DMS114 treated with DMSO at 0.1 percent for 48 hours (cell line): Measurements from ENCODE around the gene MTHFD1.

Experiments used
- DNase-seq: peaks from one replicate; lab custom pipeline; 2025; ENCODE audit not compliant: unreplicated experiment; lab: John Stamatoyannopoulos, UW

Gene MTHFD1

DNA sequence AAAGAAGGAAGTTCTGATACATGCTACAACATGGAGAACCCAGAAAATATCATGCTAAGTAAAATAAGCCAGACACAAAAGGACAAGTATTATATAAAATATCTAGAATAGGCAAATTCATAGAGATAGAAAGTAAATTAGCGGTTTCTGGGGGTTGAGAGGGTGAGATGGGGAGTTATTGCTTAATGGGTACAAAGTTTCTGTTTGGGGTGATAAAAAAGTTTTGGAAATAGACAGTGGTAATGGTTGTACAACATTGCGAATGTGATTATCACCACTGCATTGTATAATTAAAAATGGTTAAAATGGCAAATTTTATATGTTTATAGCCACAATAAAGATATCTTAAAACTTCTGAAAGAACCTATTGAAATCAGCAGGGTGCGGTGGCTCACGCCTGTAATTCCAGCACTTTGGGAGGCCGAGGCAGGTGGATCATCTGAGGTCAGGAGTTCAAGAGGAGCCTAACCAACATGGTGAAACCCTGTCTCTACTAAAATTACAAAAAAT, 100.5 kb downstream of the MTHFD1 start:
- DNase-seq = no peak

DNA sequence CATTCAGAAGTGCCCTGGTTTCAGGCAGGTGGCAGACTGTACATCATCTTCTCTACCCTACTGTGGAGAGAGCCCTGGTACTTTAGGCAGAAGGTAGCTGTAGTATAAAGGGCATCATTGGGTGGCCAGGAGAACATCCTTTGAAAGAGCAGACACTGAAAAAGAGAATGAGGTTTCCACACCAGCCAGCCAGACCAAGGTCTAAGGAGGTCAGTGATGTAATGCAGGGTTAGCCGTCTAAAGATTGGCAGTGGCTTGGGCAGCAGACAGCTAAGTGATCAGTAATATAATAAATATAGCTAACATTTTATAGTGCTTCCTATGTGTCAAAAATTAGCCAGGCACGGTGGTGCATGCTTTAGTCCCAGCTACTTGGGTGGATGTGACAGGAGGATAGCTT, 103.5 kb downstream of the MTHFD1 start:
- DNase-seq = no peak

- no peak for DNase-seq
Measured at GRCh38 chr14:64493455-64493854, 105.3 kb downstream of the MTHFD1 start.

GRCh38 chr14:64495252-64495651, 107.1 kb downstream of the MTHFD1 start:
- no peak for DNase-seq

GRCh38 chr14:64496764-64497163, 108.6 kb downstream of the MTHFD1 start:
- DNase-seq = no peak

GRCh38 chr14:64500088-64500487, 111.9 kb downstream of the MTHFD1 start:
- DNase-seq = no peak

GRCh38 chr14:64501411-64502171, 113.4 kb downstream of the MTHFD1 start:
- DNase-seq = no peak

DNA sequence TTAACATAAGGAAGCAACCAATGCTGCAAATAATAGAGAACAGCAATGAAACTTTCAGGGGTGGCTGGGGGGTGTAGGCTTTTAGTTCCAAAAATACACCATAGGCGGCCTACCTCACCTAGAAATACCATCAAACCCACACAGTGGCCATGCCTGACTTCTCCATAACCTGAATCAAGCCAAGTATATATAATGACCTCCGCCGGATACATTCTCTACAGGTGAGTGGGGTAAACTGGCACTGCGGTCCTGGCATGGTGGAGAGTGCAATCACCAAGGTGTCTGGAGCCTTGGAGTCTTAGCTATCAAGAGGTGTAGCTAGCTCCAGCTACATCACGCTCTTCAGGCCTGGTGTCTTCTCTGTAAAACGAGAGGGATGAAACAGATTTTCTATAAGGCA, 114.3 kb downstream of the MTHFD1 start:
- no peak for DNase-seq

DNA sequence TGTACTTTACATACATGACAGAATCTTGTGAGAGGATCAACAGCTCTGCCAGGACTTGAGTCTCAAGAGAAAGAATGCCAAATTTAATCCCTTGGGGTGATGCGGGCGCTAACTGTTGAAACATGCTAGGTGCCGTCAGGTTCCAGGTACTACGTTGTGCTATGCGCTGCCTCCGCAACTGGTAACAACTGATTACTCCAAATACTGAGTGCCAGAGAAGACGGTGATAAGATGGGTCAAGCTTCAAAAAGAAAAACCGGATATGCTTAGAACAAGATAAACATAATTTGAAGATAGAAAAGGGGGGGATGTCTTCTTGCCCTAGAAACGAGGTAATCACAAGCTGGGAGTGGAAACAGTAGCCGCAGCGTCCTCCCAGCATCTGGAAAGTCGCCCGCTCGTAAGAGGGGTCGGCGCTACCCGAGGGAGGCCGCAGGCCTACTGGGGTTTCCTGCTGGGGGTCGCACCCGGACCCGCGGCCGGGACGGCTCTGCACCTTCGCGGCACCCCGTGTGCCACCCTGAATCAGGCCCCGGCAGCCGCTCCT, 114.8 kb downstream of the MTHFD1 start:
- DNase-seq = no peak

GRCh38 chr14:64503434-64504309, 115.5 kb downstream of the MTHFD1 start, which contains the start of gene ZBTB25:
ZBTB25 (minus strand) TSS chr14:64503838; CDS start chr14:64490533, 13,305 bp downstream.
- DNase-seq = peak; percentile 78

DNA sequence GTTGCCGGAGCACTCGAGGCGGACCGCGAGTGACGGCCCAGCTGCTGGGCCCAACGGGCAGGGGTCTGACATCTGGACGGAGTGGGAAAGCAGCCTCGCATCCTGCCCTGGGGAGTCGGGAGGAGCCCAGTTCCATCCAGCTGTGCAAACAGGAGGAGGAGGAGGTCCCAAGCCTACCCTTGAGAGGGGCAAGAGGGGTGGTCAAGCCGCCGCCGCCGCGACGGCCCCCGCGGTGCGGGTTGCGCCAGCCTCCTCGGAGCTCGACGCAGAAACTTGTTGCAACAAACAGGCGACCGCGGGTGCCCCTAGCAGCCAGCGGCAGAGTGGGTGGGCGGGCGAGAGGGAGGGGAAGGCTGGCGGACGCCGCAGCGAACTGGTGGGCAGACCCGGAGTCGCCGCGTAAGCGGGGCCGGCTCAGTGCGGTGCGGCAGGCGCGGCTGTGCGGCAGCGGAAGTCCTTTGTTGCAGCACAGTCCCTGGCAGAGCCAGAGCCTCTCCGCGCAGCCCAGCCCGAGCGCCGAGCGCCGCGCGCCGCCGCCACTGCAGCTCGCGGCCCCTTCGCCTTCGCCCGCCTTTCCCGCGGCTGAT, 116.2 kb downstream of the MTHFD1 start, which contains the start of gene ZBTB1:
TSS of gene ZBTB1 (plus strand) at position 461 of the 587 bp plus-strand sequence. CDS start 16,735 bp downstream, outside the sequence.
- peak; percentile 50 for DNase-seq

GRCh38 chr14:64504897-64505794, 117.0 kb downstream of the MTHFD1 start:
- DNase-seq = peak; percentile 78

GRCh38 chr14:64506721-64507120, 118.6 kb downstream of the MTHFD1 start:
- no peak for DNase-seq

DNA sequence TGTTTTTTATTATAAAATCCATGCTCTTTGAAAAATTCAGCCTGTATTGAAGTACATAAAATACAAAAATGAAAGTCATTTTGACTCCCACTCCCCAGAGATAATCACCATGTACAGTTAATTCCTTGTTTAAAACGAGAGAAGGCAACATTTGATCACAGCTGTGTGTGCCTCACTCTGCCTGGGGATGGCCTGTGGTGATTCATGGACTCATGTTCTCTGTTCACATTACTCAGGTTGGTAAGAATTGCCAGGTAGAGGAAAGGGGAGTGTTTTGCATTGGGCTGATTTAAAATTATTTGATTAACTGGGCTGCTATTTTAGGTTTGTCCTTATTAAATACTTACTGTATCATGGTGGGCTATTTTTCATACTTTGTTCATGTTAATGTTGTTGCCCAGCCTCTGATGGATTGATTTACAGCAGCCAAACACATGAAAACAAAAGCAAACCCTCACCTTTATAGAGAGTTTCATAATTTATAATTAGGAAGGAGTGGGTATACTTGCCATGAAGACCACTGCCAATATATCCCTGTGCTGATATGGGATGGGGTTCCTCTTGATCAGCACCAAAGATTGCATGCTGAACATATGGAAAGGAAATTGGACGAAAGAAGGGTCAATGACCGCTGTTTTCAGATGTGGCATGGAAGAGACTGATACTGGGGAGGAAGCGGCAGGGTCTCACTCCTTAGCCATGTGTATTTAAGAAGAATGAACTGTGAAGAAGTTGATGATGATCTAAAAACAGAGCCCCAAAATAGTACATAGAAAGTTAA, 119.4 kb downstream of the MTHFD1 start:
- no peak for DNase-seq

GRCh38 chr14:64508215-64508776, 120.1 kb downstream of the MTHFD1 start:
- DNase-seq = no peak

- no peak for DNase-seq
Measured at GRCh38 chr14:64509036-64509435, 120.9 kb downstream of the MTHFD1 start.
